HG02943 (cell line): Measurements from ENCODE around the gene METTL8.

Experiments
- ATAC-seq: cut with Tn5 transposase; IDR thresholded peaks from one replicate; pipeline ENCODE4 v1.9.1; 2021; ENCODE audit warnings: mild to moderate bottlenecking, low read depth, moderate library complexity; ENCODE audit not compliant: unreplicated experiment

The METTL8 gene

DNA sequence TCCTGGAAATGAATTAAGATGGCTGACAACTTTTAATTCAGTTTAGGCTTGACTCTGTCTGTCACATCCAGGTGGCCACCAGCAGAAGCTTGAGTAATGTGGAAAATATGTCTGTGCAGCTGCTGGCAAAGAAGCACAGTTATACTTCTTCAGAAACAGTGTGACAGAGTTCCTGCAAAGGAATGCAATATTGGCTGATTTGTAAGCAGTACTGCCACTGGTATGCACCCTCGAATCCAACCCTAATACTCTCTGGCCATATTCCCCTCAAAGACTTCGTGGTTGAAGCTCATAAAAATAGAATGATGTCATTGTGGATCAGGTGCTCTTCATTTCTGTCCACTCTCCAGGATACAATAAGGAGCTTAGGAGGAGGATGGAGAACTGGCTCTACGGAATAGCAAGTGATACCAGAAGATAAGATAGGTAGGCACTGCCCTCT, 86.2 kb downstream of the METTL8 start:
- no peak for ATAC-seq

DNA sequence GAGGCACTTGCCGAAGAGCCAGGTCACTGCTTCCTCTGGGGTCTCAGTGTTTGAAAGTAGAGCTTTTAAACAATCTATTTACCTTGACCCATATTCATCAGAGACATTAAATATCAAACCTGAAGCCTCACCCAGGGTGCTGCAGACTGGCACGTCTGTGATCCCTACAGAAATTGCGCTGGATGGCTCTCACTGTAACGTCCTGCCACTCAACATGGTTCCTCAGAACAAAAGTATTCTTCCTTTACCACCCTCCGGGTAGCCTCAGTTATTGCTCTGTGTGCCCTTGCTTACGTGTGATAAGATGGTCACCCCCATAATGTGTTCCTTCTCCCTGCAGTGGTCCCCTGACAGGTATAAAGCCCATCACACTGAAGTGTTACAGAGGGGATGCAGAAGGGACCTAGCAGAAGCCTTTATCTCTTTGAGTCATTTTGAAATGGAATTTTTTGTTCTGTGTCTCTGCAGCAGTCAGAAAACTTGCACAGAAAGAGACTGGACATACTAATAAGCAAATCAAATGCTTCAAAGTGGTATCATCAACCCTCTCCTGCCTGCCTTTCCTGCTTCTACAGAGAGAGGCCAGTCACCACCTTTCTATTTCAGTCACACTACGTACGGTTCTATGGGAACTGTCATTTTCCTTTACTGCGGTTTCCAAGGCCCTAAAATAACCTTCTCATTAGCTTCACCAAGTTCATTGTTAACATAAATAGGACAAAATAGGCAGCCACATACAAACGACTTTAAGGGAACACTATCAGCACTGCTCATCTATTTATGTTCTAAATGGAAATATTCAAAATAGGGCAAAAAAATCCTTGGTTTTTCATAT, 86.8 kb downstream of the METTL8 start:
- ATAC-seq, result no peak

- no peak for ATAC-seq
Measured at GRCh38 chr2:171345971-171346722, 87.6 kb downstream of the METTL8 start.

GRCh38 chr2:171344182-171344581, 89.6 kb downstream of the METTL8 start:
- no peak for ATAC-seq

- no peak for ATAC-seq
Measured at GRCh38 chr2:171342067-171342413, 91.8 kb downstream of the METTL8 start.

DNA sequence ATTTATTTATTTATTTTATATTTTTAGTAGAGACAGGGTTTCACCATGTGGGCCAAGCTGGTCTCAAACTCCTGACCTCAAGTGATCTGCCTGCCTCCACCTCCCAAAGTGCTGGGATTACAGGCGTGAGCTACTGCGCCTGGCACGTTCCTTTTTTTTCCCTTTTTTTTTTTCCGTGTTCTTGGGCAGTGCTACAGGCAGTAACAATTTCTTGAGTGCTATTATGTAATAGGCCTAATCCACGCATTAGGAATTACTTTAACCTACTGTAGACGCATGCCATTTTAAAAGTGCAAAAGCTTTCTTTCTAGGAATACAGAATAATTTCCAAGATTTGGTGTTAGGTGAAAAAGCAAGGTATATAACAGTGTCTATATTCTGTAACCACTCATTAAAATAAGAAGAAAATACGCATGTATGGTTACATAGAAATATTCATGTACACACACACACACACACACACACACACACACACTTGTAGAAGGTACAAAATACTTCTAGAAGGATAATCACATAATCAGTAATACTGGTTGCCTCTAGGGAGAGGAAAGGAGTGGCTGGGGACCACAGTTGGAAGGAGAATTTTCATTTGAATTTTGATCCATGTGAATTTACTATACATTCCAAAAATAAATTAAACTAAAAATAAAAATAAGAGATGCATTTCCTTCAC, 92.3 kb downstream of the METTL8 start:
- ATAC-seq, result no peak

DNA sequence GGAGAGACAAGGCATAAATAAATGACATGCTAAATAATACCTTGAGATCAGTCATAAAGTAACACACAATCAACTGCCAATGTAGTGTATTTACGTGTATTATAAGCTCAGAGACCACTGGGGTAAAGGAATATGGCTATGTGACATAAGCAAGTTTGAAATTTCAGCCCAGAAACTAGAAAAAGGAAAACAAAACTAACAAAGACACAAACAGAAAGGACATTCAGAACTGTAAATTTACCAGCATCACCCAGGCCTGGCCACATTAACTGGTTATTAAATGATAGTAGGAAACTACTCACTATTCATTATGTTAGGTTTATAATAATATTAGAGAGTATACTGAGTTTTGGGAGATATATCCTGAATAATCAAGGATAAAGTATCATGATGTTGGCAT, 98.8 kb downstream of the METTL8 start:
- no peak for ATAC-seq

DNA sequence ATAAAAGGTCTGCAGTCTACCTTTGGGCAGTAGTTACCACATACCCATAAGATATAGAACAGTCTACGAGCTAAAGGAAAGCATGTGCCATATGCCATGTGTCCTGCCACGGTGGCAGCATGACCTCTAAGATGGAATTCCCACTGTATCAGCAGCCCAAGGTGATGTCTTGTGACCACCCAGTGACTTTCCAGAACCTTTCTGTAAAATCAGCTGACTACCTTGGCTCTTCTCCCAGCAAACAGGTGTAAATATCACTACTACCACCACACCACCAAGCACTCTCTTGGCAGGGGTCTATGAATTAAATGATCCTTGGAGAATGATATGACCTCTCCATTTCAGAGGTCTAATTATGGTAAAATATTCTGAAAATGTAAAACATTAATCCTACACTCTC, 99.6 kb downstream of the METTL8 start:
- ATAC-seq, result no peak

DNA sequence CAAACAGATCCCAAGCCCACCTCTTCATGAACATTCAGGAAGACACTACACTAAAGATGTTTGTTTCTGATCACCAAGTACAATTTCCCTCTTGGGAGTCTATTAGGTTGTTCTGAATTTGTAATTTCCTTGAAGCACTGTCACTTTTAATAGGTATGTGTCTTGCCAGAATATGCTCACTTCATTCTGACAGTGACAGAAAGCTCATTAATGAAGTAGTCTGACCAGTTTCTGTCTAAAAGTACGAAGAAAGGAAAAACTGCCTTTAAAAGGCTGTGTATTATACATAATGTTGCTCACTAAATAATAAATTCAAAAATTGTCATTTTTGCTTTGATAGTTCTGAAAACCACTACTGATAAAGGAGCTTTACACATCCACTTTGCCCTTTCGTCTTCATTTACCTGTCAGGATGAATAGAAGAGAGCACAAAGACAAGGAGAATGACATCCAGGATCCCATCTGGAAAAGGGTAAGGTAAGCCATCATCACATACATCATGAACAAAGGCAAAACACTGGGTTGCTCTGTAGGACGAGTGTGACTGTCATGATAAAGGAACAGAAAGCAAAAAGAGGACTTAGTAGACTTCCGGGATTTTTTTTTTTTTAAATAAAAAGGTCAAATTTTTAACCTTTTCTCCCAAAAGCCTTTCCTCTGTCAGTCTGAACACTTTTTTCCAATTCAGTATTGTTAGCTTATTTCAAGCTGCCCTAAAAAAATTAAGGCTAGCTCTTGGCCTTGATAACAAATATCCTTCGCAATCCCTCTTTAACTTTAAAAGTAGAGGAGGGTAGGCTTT, 103.4 kb downstream of the METTL8 start:
- ATAC-seq, result no peak

GRCh38 chr2:171327043-171327496, 106.7 kb downstream of the METTL8 start:
- ATAC-seq, result no peak

GRCh38 chr2:171325886-171326585, 107.8 kb downstream of the METTL8 start:
- ATAC-seq, result no peak

GRCh38 chr2:171323971-171324528, 109.7 kb downstream of the METTL8 start:
- no peak for ATAC-seq

DNA sequence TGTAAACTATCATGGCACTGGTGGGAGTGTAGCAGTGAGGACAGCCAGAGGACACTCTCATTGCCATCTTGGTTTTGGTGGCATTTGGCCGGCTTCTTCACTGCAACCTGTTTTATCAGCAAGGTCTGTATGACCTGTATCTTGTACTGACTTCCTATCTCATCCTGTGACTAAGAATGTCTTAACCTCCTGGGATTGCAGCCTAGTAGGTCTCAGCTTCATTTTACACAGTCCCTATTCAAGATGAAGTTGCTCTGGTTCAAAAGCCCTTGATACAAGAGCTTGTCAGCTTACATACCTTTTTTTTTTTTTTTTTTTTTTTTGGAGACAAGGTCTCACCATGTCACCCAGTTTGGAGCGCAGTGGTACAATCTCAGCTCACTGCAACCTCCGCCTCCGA, 110.9 kb downstream of the METTL8 start:
- ATAC-seq, result no peak

- no peak for ATAC-seq
Measured at GRCh38 chr2:171320731-171321130, 113.1 kb downstream of the METTL8 start.

DNA sequence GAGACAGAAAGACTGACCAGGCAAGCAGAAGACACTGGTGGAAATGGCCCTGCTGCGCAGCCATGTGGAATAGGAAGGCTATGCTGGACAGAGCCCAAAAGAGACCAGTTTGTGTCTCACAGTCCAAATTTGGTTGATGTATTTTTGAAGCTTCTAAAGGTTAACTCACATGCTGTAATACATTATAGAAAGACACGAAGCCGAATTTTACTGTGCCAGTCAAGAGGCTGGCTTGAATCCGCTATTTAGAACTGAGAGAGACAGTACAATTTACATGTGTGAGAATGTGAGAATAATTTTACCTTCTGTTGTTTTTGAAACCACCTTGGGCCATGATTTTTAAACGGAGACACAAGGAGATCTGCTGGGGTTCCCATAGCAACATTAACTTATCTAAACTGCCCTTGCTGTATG, 113.6 kb downstream of the METTL8 start:
- peak; percentile 39 for ATAC-seq

- ATAC-seq, result peak; percentile 43
Measured at GRCh38 chr2:171319164-171319810, 114.5 kb downstream of the METTL8 start.

DNA sequence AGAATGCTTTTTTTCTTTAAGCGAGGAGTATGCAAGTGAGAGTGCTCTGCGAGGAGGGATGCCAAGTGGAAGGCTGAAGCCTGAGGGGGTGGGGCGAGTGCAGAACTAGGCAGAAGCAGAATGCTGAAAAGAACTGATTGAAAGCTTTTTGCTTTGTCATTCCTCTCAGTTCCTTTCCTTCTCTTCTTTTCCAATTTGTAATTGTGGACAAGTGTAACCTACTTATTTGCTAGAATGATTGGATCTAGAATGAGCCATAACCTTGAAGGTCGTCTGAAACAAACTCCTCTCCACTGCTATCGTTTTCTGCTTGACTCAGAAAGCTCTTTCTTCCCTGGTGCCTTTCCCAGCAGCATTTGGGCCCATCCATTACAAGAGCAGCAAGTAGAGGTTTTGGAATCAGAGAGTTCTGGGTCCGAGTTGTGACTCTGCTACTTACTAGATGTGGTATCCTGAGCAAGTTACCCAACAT, 115.3 kb downstream of the METTL8 start:
- no peak for ATAC-seq

DNA sequence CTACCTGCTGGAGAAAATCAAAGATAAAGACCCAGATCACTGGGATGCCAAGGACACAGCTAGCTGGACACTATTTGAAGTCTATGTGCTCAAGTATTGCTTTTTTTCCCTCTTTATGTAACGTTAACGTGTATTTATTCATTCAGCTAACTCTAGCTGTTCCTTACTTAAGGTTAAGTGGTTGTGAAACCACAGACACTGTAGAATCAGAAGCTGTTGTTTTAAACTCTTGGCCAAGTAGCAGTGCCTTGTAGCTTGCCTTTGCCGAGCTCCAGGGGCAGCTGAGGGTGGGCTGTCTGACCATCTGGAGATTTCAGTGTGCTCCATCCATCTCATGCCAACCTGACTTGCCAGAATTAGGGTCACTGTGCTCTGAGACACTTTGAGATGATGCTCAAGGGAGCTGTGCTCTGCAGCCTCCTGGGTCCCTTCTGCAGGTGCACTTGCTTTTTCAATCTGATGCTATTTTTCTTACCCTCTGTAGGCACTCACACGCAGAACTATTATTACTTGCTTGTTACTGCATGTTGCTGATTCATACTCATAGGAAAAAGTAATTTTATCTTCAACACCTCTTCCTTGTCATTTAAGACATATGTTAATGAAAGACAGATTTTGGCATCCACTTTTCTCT, 116.2 kb downstream of the METTL8 start:
- no peak for ATAC-seq
